GM19463 (cell line): Measurements from ENCODE around the gene ZNF423.
"Not testable (repeated sequence)": the region's sequence is repeated elsewhere in the genome, so short reads cannot be mapped to it uniquely, and the experiment has no call there.

Source experiments
- ATAC-seq: cut with Tn5 transposase; IDR thresholded peaks from one replicate; pipeline ENCODE4 v1.9.1; 2021; ENCODE audit warnings: mild to moderate bottlenecking, moderate library complexity; ENCODE audit not compliant: unreplicated experiment

ZNF423 gene

GRCh38 chr16:49700251-49701064 lies 155.5 kb downstream of the ZNF423 start:
- ATAC-seq: no peak

DNA sequence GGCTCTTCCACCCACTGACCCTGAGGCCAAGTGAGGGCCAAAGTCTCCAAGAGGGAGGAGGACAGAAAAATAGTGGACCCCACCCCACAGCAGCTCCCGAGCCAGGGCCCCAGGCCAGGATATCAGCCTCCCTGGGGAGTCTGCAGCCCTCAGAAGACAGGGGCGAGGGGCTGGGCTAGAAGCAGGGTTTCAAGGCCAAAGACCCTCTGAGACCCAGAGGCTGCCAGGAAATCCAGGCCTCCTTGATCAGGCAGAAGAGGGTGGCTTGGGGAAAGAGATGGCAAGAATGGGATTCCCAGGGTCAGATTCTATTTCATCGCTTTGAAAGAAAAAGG lies 156.1 kb downstream of the ZNF423 start:
- no peak for ATAC-seq

GRCh38 chr16:49698931-49699840 lies 156.7 kb downstream of the ZNF423 start:
- no peak for ATAC-seq

- ATAC-seq: no peak
Observed at GRCh38 chr16:49698453-49698815, 157.5 kb downstream of the ZNF423 start.

DNA sequence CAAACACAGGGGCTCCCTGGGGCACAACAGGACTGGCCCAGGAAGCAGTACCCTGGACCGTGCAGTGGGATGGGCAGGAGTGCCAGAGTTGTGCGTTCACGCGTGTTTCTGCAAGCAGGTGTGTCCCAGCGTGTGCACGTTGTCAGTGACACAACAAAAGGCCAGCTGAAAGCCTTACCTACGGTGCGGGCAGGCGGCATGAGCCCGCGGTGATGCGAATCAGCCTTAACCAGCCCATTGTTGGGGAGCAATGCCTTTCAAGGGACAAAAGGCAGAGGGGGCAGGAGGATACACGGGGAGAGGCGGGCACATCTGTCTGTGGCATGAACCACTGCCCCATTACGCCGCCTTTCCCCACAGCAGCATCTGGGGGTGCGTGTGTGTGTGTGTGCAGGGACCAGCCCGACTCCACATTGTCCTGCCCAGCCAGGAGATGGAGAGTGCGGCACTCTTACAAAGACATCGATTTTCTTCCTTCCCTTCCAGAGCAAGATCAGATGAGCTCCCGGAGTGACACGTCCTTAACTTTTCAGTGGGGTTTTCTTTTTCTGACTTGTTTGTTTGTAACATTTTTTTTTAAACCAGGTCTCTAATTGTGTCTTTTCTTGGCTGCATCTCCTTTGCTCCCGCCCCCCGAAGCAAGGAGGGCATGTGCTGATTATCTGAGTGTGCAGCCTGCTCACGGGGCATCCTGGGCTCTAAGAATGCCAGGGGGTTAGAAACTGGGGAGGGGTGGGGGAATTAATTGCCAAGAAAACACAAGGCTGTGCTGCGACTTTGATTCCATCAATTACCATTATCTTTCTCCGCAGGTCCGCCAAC lies 158.1 kb downstream of the ZNF423 start:
- ATAC-seq: no peak

GRCh38 chr16:49696414-49697101 lies 159.4 kb downstream of the ZNF423 start:
- no peak for ATAC-seq

DNA sequence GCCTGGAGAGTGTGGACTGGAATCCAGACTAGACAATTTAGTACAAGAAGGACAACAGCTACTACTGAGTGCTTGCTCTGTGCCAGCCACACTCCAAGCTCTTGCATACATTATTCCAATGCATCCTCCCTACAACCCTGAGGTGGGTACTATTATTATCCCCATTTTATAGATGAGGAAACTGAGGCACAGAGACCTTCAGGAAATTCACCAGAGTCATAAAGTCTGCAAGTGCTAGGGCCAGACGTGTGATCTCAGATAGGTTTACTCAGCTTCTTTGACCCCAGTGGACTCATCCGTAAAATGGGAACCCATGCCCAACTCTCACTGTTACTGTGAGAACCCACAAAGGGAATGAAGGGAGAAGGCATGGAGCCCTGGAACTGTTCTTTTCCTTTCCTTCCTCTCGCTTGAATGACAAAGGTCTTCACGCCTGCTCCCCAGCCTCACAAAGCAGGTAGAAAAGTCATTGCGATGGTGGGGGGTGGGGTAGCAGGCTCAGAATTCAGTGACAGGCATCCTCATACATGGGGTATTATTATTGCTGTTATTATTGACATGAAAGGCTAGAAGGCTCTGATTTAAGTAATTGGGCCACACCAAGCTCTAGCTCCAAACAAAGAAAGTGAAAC lies 160.0 kb downstream of the ZNF423 start:
- ATAC-seq: no peak

DNA sequence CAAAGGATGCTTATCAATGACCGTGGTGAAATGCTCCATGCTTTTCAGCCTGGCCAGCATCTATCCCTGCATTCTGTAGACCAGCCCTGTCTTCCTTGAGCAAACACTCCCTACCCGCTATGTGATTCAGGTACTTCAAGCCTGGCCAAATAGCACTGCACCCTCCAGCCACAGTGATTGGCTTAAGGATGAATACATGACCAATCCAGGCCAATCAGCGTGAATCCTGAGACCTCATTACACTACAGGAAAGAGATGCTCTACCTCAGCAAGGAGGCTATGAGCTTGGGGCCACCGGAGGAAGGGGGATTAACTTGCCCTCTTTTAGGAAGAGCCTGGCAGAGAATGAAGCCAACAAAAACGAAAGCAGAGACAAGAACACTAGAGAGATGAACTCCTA lies 162.5 kb downstream of the ZNF423 start:
- ATAC-seq: no peak

GRCh38 chr16:49690778-49691177 lies 165.1 kb downstream of the ZNF423 start:
- ATAC-seq: no peak

DNA sequence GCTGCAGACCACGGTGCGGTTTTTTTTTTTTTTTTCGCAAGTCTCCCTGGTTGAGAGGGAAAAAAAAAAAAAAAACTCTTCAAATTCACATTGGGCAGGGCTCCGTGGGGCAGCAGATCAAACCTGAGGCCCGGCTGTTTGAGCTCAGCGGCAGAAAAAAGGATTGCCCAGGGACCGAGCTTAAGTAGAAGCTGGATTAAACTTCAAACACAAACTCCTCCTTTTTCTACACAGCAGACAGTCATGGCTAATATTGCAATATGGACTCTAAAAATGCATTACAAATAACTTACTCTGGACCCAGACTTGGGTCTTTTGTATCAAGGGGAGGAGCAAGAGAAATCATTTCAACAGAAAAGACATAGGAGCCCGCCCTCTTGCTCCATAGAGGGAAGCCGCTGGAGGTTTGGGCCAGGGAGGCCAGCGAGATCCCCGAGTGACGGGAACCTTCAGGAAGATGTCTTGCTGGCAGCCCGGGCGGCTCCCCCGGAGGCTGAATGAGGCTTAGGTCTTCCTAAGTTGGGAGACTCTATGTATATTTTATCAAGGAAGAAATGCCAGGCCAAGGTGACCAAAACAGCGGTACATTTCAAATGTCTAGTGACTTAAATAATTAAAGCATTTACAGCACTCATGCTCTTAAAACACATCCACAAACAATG lies 167.7 kb downstream of the ZNF423 start:
- no peak for ATAC-seq

GRCh38 chr16:49687476-49688002 lies 168.4 kb downstream of the ZNF423 start:
- no peak for ATAC-seq

DNA sequence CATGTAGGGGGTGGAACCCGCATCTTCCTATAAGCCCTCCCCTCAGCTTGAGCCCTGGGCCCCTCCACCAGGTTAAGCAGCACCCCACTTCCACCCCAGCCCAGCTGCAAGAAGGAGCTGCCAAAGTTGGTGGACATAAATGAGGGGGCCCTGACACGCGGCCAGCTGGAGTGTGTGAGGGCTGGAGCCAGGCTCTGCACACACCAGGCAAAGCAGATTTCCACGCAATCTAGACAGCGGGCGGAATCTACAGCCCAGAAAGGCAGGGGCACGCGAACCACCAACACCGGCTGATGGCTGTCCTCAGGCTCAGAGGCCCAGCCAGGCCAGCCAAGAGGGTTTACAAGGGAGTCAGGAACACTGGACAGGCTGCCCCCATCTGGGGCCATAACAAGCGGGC lies 171.2 kb downstream of the ZNF423 start:
- ATAC-seq: no peak

GRCh38 chr16:49682577-49683165 lies 173.2 kb downstream of the ZNF423 start:
- no peak for ATAC-seq

DNA sequence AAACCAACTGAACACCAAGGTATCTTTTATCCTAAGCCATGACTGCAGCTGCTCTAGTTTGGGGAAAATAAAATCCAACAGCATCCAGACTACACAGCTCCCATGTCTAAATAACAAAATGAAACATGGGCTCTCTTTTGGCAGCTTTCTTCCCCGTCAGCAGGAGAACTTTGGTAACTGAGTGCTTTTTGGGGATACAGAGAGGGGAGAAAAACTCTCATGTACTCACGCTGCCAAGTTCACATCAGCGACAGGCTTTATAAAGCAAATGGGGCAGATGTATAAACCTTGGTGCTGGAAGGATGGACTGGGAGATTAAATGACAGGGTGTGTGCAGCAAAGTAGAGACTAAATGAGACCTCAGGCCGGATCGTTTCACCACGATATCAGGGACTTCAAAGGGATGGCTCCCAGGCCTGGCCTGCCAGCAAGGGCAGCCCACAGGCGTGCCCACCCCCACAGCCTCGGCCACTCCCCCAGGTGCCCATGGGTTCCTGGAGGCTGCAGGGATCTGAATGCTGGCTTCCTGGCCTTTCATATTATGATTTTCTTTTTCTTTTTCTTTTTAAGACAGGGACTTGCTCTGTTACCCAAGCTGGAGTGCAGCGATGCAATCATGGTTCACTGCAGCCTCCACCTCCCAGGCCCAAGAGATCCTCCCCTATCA lies 174.6 kb downstream of the ZNF423 start:
- ATAC-seq: no peak

- no peak for ATAC-seq
Observed at GRCh38 chr16:49679095-49679494, 176.8 kb downstream of the ZNF423 start.

GRCh38 chr16:49677661-49678060 lies 178.3 kb downstream of the ZNF423 start:
- ATAC-seq: not testable (repeated sequence)

DNA sequence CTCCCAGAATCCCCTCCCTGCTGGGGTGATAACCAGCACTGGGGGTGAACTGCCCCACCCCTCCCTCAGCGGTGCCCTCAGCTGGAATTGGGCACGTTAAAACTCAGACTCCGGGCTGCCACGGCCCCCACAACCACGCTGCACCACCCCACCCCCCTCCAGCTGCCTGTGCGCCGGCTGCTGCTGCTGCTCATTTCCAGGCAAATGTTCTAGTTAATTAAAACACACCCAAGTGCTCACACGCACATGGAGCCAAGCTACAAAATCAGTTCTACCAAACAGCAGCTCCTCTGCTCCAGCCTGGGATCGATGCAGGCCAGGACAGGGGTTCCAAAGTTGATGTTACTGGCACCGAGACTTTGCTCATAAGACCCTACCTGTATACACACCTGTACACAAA lies 180.5 kb downstream of the ZNF423 start:
- no peak for ATAC-seq

GRCh38 chr16:49674990-49675389 lies 180.9 kb downstream of the ZNF423 start:
- no peak for ATAC-seq
